Nucleus accumbens (tissue), 56 donors: ENCODE measurements around the gene AGPS.
"Not testable (repeated sequence)": the region's sequence is repeated elsewhere in the genome, so short reads cannot be mapped to it uniquely, and the experiment has no call there.

ENCODE experiments used
- DNase-seq, 56 donors: peaks; one replicate each; lab custom pipeline; 2025; lab: John Stamatoyannopoulos, UW

Gene AGPS

DNA sequence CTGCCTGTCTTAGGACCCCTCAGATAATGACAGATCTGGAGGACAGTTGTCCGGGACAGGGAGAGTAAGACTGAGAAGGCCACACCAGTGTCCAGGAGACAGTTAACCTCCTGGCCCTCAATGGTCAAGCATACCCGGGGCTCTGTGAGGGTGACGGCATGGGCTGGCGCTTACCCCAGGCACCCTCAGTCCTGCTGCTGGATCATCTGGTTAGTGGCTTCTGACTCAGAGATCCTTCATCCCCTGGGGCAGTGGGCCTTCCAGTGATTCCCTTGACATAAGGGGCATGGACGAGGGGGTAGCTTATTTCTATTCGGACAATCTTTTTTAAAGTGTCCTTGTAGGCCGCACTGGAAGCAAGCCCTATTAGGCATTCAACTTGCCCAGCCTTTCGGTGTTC lies 18.1 kb downstream of the AGPS start:
- DNase-seq = peak in 1 of 56 donors; percentile 0

DNA sequence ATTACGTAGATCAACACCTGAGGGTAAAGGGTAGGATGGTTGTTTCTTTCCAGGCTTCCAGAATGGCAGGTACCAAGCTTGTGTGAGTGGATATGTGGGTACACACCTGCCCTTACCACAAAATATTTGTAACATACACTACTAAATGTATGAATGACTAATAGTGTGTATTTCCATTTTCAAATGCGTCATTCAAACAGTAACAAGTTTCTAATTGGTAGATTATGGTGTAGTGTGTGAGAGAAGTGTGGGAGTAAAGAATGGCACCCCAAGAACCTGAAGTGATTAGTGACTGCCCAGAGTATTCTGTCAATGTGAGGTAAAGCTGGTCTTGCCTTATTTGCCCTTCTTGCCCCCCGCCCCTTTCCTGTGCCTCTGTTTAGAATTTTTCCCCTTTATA lies 21.1 kb downstream of the AGPS start:
- no peak for DNase-seq

DNA sequence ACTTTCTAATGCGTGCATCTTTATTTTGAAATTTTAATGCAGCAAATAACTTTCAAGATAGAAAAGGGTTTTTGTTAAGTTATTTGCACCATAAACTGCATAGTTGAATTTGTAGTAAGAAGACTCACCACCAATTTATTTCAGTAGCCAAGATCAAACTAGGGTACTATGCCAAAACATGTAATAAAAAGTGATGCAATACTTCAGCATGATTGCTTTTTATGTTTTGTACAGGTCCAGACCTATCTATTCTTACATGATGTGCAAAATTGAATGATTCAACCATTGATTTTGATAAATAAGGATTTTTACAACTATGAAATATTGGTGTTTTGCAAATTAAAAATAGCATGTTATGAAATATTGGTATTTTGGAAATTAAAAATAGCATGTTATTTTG lies 26.7 kb downstream of the AGPS start:
- DNase-seq = no peak

- DNase-seq = no peak
Measured at GRCh38 chr2:177422271-177422670, 29.7 kb downstream of the AGPS start.

DNA sequence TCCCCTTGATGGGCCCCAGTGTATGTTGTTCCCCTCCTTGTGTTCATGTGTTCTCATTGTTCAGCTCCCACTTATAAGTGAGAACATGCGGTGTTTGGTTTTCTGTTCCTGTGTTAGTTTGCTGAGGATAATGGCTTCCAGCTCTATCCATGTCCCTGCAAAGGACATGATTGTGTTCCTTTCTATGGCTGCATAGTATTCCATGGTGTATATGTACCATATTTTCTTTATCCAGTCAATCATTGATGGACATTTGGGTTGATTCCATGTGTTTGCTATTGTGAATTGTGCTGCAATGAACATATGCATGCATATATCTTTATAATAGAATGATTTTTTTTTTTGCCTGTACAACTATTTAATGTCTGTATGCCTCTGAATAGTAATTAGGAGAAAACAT lies 31.5 kb downstream of the AGPS start:
- not testable (repeated sequence) for DNase-seq

DNA sequence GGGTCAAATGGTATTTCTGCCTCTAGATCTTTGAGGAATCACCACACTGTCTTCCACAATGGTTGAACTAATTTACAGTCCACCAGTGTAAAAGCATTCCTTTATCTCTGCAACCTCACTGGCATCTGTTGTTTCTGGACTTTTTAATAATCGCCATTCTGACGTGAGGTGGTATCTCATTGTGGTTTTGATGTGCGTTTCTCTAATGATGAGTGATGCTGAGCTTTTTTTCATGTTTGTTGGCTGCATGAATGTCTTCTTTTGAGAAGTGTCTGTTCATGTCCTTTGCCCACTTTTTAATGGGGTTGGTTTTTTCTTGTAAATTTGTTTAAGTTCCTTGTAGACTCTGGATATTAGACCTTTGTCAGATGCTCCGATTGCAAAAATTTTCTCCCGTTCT lies 32.0 kb downstream of the AGPS start:
- DNase-seq = not testable (repeated sequence)

GRCh38 chr2:177427316-177427715 lies 34.7 kb downstream of the AGPS start:
- no peak for DNase-seq

GRCh38 chr2:177427936-177428335 lies 35.4 kb downstream of the AGPS start:
- DNase-seq = not testable (repeated sequence)

DNA sequence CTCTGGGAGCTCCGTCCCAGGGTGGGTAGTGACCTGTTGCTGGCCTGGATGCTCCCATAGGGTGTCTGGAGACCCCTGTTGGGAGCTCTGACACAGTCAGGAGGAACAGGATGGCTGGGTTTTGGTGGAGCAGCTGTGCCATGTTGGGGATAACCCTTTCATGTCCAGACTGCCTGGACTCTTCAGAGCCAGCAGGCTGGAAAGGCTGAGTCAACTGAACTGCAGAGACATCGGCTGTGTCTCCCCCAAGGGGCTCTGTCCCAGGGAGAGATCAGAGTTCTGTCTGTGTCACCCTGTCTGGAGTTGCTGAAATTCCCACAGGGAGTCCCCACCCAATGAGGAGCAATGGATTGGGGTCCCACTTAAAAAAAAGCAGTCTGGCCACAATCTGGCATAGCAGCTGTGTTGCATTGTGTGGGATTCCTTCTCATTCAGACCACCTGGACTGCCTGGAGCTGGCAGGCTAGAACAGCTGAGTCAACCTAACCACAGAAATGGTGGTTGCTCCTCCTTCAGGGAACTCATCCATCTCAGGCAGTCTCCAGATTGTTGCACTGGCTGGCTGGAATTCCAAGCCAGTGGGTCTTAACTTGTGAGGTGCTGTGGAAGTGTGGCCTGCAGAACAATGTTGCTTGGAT lies 37.2 kb downstream of the AGPS start:
- DNase-seq = no peak

DNA sequence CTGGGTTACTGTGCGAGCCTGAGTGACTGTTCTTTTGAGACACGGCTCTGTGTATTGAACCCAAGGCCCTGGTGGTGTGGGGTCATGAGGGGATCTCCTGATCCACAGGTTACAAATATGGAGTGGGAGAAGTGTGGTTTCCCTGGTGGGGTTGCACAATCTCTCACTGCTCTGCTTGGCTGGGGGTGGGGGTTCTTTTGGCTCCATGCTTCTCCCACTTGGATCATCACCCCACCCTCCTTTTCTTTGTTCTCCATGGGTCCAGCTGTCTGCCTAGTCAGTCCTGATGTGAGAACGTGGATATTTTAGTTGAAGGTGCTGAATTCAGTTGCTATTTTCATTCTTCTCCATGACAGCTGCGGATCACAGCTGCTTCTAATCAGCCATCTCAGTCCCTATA lies 37.8 kb downstream of the AGPS start:
- no peak for DNase-seq

- DNase-seq = not testable (repeated sequence)
Measured at GRCh38 chr2:177431111-177431725, 38.6 kb downstream of the AGPS start.

GRCh38 chr2:177432703-177433102 lies 40.1 kb downstream of the AGPS start:
- DNase-seq = no peak

DNA sequence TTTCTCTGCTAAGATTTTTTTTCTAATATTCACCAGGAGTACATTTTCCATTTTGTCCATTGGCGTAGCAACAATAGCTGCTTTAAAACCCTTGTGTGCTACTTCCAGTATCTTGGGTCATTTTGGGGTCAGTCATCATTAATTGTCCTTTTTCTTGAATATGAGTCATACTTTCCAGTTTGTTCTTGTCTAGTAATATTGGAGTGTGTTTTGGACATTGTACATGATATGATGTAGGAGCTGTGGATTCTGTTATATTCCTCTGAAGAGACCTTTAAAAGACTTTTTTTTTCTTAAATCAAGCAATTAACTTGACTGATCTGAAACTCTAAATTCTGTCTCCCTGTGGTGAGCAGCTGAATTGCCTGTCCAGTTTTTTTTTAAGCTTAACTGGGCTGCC lies 40.8 kb downstream of the AGPS start:
- DNase-seq = no peak

- no peak for DNase-seq
Measured at GRCh38 chr2:177434475-177434874, 41.9 kb downstream of the AGPS start.

GRCh38 chr2:177445200-177445599 lies 52.6 kb downstream of the AGPS start:
- no peak for DNase-seq

GRCh38 chr2:177448031-177448430 lies 55.5 kb downstream of the AGPS start:
- no peak for DNase-seq

GRCh38 chr2:177449159-177449558 lies 56.6 kb downstream of the AGPS start:
- DNase-seq = no peak

DNA sequence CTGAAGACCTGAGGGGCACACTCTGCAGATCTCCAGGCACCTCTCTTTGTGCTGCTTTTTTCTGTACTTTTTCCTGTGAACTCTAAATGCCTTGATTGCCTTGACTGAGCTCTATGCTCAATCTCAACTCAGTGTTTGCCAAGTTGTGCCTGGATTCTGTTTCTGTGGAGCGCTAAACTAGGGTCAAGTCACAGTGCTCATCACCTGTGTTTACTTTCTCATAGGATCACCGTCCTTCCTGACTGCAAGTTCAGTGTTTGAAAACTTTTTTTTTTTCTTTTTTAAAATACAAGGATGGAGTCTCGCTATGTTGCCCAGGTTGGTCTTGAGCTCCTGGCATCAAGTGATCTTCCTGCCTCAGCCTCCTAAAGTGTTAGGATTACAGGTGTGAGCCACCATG lies 62.6 kb downstream of the AGPS start:
- no peak for DNase-seq

DNA sequence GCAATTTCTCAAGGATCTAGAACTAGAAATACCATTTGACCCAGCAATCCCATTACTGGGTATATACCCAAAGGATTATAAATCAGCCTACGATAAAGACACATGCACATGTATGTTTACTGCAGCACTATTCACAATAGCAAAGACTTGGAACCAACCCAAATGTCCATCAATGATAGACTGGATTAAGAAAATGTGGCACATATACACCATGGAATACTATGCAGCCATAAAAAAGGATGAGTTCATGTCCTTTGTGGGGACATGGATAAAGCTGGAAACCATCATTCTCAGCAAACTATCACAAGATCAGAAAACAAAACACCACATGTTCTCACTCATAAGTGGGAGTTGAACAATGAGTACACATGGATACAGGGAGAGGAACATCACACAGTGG lies 67.2 kb downstream of the AGPS start:
- DNase-seq = not testable (repeated sequence)

- DNase-seq = no peak
Measured at GRCh38 chr2:177460973-177461585, 68.5 kb downstream of the AGPS start.

- DNase-seq = no peak
Measured at GRCh38 chr2:177464549-177464948, 72.0 kb downstream of the AGPS start.
